Activated T-cell treated with anti-CD3 and anti-CD28 coated beads for 1 hour (primary cell): ENCODE data around the gene ST14.
"Not testable (repeated sequence)": the region's sequence is repeated elsewhere in the genome, so short reads cannot be mapped to it uniquely, and the experiment has no call there.

ENCODE experiments used
- DNase-seq: peaks from one replicate; pipeline ENCODE4 v3.0.0-alpha.2; 2020; ENCODE audit warnings: low read depth

Gene ST14

DNA sequence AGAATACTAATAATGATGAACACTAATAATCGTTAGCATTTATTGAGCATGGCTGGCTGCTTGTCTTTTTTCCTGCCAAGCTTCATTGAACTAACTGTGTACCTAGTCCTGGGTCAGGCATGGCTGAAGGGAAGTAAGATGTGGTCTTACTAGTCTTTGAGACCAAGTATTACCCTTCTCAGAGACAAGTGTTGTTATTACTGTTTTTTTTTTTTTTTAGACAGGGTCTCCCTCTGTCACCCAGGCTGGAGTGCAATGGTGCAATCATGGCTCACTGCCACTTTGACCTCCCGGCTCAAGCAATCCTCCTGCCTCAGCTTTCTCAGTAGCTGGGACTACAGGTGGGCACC, 4.6 kb downstream of the ST14 start:
- DNase-seq: no peak

DNA sequence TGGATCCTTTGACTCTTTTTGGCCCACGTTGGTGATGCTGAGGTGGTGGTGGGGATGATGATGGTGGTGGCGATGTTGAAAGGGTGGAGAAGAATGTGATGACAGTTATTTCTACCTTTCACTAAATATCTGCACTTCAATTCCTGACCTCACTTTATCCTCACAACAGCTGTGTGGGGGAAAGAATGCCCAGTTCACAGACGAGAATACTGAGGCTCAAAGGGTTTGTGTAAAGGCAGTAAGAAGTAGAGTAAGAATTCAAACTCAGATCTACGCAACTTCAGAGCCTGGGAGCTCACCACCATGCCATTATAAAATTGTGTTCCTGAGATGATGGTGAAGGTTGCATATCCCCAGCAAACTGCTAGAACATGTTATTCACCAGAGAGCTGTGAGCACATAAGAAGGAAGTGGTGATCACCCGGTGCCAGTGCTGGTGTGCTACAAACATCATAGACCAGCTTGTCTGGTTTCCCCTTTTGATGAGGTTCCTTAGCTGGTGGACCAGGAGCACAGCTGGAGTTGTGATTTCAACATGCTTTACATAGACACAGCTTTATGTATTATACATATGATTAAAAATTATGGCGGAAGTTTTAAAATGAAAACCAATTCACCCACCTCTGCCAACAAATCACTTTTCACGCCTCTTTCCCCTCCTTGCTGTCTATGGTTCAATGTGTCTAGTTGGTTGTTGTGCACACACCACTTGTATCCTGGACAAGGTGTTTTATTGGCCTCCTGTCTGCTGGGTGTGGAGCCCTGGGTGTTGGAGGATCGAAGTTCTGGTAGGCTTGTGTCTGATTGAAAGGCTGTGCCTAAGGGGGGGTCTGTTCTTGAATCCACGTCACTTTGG, 6.2 kb downstream of the ST14 start:
- DNase-seq: no peak

DNA sequence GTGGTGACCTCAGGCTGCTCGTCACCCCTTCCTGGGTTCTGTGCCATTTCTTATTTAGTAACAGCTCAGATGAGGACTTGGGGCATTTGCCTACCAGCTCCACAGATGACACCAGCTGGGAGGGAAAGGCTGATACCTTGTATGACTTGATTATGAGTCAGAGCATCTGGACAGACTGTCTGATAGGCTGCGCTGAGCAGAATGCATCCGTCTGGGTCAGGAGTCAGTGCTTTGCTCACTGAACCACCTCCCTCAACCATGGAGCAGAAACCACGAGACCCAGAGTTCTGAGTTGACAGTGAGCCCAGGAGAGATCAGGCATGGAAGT, 6.8 kb downstream of the ST14 start:
- DNase-seq: no peak

DNA sequence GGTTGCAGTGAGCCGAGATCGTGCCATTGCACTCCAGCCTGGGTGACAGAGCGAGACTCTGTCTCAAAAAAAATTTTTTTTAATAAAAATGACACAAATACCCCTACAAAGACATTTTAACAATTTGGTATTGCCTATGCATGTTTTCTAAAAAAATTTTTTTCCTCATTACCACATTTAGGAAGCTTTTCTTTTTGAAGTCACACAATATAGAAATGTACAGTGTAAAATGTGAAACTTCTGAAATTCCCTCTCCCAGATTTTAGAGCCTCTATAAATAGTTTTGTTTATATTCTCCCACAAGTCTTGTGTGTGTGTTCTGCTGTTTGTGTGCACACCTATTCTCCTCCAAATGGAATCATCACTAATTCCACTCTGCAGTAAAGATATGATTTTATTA, 7.6 kb downstream of the ST14 start:
- no peak for DNase-seq

DNA sequence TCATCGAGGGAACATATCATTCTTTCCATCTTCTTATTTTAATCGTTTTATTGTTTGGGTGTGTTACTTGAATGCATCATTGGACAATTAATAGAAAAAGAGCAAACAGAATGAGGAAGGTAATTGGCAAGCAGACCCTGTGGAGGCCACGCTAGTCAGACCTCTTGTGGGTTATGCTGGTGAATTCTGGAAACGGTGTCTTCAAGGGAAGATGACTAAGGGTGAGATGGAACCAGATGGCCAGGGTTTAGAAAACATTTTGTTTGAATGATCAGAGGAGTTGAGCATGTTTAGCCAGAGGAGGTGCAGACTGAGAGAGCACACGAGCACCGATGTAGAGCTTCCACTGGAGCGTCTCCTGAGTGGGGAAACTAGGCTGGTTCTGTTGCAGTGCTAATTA, 8.5 kb downstream of the ST14 start:
- DNase-seq: no peak

DNA sequence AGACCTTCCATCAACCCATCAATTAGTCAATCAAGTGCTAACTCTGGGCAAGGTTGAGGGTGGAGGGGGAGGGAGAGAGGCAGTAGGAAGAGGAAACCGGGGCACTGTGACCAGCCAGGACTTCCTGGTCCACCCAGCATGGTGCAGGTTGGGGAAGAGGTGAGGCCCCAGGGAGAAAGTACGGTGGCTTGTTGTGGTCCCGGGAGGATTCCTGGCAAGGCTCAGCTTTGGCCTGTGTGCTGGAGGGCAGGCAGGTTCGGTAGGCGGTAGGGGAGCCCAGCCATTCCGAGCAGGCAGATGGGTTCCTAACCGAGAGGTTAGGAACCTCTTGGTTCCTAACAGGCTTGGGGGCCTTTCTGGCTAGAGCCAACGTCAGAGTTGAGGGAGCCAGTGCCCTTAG, 10.8 kb downstream of the ST14 start:
- no peak for DNase-seq

DNA sequence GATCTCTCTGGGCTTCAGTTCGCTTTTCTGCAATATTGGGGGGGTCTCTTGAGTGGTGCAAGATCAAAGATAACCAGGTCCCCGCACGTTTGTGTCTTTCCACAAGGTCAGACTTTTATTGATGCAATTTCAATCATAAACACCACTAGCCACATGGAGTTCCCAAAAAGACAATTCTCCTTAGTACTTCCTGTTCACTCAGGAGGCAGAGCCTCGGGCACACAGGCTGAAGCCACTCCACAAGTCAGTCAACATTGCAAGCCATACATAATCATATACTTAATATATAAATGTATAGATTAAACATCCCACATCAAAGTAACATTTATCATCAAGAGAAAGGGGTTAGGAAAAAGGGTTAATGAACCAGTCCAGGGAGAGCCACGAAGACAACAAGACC, 12.0 kb downstream of the ST14 start:
- no peak for DNase-seq

DNA sequence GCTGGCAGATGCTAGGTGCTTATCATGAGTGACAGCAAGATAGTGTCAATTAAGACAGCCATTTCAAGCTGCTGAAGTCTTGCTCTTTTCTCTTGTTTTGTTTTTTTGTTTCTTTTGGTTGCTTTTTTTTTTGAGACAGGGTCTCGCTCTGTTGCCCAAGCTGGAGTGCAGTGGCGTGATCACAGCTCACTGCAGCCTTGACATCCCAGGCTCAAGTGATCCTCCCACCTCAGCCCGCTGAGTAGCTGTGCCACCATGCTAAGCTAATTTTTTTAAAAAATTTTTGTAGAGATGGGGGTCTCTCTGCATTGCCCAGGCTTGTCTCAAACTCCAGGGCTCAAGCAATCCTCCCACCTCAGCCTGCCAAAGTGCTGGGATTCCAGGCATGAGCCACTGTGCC, 12.4 kb downstream of the ST14 start:
- DNase-seq: not testable (repeated sequence)

DNA sequence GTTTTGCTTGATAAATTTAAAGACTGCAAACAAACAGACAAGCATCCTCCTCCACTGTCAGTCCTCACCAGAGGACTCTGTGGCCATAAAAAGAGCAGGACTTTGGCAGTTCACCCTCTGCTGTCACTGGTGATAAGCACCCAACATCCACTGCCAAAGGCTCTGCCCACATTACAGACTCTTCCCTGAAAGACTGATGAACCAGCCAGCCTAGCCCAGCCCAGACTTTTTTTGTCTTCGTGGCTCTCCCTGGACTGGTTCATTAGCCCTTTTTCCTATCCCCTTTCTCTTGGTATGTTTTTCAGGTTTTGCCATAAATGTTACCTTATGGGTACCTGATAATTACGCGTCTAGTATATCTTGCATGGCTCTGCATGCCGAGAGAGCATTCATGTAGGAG, 15.1 kb downstream of the ST14 start:
- DNase-seq: no peak

DNA sequence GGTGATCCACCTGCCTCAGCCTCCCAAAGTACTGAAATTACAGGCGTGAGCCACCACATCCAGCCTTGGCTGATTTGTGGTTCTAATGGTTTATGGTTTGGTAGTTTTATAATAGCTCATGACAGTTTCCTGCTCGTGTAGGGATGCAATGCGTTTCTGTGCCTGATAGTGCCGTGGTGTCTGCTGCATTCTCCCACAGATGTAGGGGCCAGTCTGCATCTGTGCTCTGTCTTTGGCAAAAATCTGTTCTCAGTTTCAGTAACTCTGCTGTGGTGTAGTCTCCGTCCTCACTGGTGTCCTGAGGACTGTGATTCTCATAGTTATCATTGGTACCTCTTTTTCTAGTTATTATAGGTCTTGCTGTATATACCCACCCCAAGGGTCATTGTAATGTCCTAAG, 16.3 kb downstream of the ST14 start:
- DNase-seq: no peak

DNA sequence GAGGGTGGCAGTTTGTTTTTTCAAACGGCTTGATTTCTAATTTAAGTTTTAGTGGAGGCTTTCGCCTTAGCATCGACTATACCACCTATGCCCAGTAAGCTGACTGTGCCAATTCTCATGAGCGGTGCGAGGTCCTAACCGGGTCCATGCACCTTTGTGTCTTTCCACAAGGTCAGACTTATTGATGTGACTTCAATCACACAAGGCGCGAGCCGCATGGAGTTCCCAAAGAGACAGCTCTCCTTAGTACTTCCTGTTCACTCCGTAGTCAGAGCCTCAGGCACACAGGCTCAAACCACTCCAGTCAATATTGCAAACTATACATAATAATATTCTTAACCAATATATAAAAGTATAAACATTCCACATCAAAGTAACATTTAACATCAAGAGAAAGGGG, 18.2 kb downstream of the ST14 start:
- no peak for DNase-seq

DNA sequence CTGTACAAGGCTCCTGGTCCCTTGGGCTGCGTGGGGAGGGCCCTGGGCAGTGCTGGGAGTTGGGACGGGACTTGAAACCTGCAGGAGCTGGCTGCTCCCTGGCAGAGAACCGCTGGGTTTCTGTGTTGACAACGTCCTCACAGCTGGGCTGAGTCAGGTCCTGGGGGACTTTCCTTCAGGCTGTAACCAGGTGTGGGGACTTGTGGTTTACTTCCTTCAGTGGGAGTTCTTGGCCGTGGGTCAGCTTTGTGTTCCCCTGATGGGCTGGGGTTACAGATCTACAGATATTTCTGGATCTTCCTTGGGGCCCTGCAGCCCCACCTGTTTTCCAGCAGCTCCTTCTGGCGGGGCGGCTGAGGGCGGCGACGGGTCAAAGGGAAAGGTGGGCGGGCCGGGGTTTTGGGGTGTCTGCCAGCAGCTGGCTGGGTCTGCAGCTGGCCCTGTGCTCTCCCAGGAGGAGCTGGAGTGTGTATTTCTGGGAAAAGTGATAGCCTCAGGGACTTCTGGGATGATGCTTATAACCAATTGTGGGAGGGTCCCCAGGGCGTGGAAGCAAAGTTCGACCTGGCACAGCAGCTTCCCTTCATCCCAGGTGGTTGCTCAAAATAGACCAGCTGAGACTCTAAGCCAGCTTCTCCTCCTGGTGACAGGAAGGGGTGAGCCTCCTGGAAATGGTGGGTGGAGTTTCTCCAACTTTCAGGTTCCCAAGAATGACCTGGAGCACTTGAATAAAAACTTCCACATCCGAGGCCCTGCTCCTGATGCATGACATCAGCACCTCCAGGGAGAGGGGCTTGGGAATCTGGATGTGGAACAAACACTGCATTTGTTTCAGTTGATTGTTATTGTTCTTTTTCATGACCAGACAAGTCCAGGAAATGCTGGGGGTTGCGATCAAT, 19.1 kb downstream of the ST14 start:
- no peak for DNase-seq

DNA sequence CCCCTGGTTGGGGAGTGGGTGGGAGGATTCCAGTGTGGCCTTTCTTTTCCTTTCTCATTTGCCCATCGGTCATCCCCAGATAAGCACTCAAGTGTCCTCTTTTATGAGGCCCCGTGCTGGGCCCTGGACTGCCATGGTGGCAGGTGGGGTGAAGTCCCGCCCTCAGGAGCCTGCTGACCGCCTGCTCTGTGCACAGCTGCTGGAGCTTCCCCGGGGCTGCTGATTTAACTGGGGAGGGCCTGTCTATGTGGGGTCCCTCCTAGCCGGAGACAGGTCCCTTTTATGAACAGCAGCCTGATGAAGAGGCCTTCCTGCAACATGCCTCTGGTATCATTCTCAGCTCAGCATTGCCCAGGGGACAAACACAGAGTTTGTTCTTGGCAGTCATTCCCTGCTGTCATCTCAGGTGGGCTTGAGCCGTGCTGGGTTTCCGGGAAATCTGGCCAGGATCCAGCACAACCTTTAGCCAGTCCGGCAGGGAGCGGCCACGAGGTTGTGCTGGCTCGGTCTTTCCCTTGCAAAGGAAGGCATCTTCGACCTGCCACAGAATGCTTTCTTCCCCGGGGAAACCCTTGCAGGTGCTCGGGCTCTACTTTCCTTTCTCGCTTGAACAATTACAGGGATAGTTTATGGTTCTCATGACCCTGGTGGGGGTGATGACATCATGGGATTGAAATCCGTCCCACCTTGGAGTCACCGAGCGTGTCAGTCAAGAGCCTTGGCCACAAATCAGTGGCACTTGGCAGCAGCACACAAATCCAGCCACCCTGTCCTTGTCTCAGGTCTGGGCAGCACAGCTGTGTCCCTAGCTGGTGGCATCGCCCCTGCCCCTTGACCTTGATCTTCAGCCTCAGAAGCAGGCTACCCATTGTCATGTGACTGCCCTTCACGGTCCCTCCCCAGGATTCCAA, 20.1 kb downstream of the ST14 start:
- no peak for DNase-seq

DNA sequence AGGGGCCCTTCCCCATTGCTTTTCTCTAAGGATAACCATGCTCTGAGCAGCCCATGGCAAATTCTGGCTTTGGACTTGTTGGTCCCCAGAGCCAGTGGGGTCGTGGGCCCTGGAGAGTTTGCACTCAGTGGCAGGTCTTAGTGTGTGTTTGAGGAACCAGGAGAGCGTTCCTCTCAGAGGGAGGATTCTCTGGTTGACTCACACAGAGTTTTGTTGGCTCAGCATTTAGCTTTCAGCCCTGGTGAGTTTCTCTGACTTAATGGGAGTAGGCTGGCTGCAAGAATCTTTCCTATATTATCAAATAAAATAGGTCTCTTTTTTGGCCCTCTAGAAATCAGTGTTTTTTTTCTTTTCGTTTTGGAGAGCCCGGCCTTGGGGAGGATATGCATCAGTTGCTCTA, 20.9 kb downstream of the ST14 start:
- DNase-seq: no peak

DNA sequence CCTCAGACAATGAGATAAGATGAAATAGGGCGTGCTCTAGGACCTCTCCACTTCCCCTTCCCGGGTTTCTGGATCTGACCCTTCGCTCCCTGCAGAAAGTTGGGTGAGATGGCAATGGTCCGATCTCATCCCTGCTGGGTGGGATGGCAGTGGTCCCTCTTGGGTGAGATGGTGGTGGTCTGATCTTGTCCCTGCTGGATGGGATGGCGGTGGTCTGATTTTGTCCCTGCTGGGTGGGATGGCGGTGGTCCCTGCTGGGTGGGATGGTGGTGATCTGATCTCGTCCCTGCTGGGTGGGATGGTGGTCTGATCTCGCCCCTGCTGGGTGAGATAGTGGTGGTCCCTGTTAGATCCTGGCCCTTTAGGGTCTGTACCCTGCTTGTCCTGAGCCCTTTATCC, 21.3 kb downstream of the ST14 start:
- DNase-seq: no peak

DNA sequence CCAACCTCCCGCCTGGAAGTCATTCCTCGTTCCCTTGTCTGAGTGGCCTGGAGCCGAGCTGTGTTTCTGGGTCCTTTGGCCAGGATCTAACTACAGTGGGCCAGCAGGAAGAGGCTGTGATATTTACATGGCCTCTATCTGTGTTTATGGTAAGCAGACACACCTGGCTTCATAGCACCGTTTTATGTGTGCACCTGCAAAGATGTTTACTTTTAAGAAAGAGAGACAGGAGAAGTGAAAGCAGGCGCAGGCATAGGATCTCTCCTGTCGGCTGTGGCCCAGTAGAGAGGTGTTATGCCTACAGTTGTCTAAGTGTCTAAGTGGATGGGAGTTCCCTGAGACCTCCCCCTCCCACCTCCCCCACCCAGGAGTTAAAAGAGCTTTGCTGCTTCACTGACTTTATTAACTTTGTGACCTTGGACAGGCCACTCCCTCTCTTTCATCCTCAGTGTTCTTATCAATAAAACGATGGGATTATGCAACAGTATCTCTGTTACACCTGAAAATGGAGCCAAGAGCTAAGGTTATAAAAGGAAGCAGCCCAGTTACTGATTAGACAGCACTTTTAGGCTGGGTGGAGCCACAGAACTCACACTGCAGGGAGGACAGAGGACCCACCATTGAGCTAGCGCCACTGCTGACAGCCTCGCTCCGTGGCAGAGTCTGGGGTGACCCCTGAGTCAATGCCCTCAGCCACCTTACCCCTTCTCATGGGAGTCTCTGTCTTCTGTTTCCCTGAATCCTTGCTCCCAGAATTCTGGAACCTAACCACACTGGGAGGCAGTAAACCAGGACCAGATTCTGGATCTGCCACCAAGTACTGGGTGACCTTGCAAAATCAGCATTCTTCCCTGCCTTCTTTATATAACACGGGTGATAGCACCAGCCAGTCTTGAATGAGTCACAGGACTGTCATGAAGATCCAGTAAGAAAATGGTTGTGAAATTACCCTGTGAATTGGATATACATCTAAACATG, 22.0 kb downstream of the ST14 start:
- no peak for DNase-seq

DNA sequence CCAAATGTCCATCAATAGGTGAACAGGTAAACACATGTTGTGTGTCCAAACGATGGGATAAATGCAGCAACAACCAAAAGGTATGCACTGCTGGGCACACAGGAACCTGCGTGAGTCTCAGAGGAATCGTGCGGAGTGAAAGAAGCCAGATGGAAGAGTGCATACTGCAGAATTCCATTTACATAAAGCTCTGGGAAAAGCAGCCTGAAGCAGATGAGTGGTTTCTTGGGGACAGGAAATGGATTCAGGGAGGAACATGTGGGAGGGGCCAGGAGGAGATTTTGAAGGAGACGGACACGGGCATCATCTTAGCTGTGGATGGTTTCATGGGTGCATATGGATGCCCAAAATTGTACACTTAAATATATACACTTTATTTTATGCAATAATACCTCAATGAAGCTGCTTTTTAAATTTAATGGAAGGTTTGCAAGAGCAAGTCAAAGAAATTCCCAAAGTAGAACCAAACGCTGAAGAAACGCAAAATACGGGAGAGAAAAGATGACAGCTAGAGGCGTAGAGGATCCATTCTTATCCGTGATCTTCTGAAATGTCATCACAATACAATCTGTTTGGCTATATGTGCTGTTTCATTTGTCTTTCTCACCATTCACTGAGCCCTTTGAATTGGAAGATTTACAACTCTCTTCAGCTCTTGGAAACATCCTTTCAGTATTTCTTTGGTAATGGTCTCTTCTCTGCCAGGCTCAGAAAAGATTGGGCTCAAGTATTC, 24.5 kb downstream of the ST14 start:
- no peak for DNase-seq

DNA sequence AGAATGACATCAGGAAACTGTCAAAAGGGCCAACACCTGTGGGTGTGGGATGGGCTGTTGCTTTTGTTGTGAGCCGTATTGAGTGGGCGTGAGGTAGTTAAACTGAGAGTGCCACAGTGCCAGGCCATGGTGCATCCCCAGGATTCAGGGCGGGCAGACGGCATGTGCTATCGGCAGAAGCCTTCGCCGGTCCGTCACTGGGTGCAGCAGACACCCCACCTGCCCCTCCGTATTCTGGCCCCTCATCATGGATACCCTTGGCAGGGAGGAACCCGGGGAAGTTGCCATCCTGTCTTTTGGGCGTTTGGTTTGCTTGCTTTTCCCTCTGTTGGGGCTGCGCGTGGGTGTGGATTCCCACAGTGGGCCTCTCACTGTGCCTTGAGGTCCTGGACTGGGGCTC, 27.5 kb downstream of the ST14 start:
- no peak for DNase-seq

DNA sequence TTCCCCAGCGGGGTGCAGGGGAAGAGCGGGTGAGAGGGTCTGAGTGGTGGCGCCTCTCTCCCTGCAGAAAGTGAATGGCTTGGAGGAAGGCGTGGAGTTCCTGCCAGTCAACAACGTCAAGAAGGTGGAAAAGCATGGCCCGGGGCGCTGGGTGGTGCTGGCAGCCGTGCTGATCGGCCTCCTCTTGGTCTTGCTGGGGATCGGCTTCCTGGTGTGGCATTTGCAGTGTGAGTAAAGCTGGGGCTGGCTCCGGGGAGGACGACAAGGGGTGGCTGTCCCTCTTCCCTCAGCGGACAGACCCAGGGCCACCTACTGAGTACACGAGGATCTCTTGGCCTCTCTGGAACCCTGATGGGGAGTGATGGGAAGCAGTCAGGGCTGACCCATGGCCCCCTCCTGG, 28.5 kb downstream of the ST14 start:
- DNase-seq: no peak

DNA sequence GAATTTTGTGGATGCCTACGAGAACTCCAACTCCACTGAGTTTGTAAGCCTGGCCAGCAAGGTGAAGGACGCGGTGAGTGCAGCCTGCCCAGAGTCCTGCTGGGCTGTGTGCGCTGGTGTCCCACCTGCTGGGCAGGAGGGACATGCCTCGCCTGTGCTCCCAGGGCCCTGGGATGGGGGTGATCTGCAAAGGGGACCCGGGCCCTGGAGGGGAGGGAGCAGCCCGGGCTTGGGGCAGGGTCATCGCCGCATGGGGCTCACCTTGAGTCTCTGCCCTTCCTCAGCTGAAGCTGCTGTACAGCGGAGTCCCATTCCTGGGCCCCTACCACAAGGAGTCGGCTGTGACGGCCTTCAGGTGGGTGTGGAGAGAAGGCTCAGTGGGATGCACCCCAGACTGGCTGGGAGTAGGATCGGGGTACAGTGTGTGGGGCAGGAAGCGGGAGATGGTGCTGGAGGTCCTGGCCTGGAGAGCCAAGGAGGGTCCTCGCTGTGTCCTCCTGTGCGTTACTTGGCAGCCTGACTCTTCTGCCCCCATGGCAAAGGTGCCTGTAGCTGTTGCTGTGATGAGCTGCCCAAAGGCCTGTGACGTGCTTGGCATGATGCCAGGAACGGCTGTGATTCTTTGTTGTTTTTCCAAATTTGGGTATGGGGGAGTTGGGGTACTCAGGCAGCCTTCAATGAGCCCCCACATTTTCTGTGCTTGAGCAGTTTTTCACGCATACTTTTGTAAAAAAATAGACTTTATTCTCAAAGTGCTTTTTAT, 29.2 kb downstream of the ST14 start:
- DNase-seq: no peak
